ENCODE results near the gene SORCS3. TPM values are rescaled to one million over a fixed set of nuclear protein-coding genes. Genes with fewer than 3 reads are reported as not detected.

Gene SORCS3
- total RNA-seq, 2 experiments from 2014 or later: 1.7 to 2.1 TPM

- Mint-ChIP-seq H3K4me1 (ENCODE audit: low read depth) (no peaks in the 10 kb centered on the region), H3K4me3 (no peak overlapping the region), H3K27me3 (no peaks in the 10 kb centered on the region), H3K9me3 (no peaks in the 10 kb centered on the region), H3K27ac (no peak overlapping the region), H3K36me3 (ENCODE audit: low read depth) (no peaks in the 10 kb centered on the region)
- TF ChIP-seq, protein P1, sequence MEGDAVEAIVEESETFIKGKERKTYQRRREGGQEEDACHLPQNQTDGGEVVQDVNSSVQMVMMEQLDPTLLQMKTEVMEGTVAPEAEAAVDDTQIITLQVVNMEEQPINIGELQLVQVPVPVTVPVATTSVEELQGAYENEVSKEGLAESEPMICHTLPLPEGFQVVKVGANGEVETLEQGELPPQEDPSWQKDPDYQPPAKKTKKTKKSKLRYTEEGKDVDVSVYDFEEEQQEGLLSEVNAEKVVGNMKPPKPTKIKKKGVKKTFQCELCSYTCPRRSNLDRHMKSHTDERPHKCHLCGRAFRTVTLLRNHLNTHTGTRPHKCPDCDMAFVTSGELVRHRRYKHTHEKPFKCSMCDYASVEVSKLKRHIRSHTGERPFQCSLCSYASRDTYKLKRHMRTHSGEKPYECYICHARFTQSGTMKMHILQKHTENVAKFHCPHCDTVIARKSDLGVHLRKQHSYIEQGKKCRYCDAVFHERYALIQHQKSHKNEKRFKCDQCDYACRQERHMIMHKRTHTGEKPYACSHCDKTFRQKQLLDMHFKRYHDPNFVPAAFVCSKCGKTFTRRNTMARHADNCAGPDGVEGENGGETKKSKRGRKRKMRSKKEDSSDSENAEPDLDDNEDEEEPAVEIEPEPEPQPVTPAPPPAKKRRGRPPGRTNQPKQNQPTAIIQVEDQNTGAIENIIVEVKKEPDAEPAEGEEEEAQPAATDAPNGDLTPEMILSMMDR (IDR thresholded peaks at IDR 0.05): no peak
- Histone ChIP-seq H3K9me3 (ENCODE audit: control insufficient read depth in 1 of 2, insufficient read depth in 1 of 2, low read length in 2 of 2) (no peaks in the 10 kb centered on the region), H3K4me3 (ENCODE audit: low read length) (no peak overlapping the region), H3K36me3 (ENCODE audit: insufficient read depth, low read length) (no peaks in the 10 kb centered on the region), H3K27ac (ENCODE audit: low read depth in 1 of 2, low read length in 2 of 2) (no peak overlapping the region), H3K4me1 (ENCODE audit: insufficient read depth, low read length) (no peaks in the 10 kb centered on the region), H3K27me3 (ENCODE audit: control insufficient read depth in 1 of 2, insufficient read depth in 2 of 2, low read length in 2 of 2) (no peaks in the 10 kb centered on the region)
- ChIA-PET CTCF (no interaction called here), POLR2A (no interaction called here)
- ATAC-seq (ENCODE audit: poor library complexity): no peak
- DNase-seq: no peak
- intact Hi-C loops (cut with DNase I, micrococcal nuclease): no loop called here
Observed at GRCh38 chr10:105070952-105071351, 429.9 kb downstream of the SORCS3 start.

- Histone ChIP-seq H3K27ac (ENCODE audit: low read depth in 1 of 2, low read length in 2 of 2) (no peak overlapping the region), H3K4me1 (ENCODE audit: insufficient read depth, low read length) (no peaks in the 10 kb centered on the region), H3K9me3 (ENCODE audit: control insufficient read depth in 1 of 2, insufficient read depth in 1 of 2, low read length in 2 of 2) (no peaks in the 10 kb centered on the region), H3K36me3 (ENCODE audit: insufficient read depth, low read length) (no peaks in the 10 kb centered on the region), H3K4me3 (ENCODE audit: low read length) (no peak overlapping the region), H3K27me3 (ENCODE audit: control insufficient read depth in 1 of 2, insufficient read depth in 2 of 2, low read length in 2 of 2) (no peaks in the 10 kb centered on the region)
- no peaks in the 10 kb centered on the region for H3K36me3 Mint-ChIP-seq (ENCODE audit: low read depth)
- CTCF ChIA-PET: no interaction called here
- no peaks in the 10 kb centered on the region for H3K9me3 Mint-ChIP-seq
- no peaks in the 10 kb centered on the region for H3K4me1 Mint-ChIP-seq (ENCODE audit: low read depth)
- intact Hi-C loops (cut with DNase I, micrococcal nuclease): no loop called here
- ATAC-seq (ENCODE audit: poor library complexity) (no peak), DNase-seq (no peak)
- H3K27ac Mint-ChIP-seq: no peak overlapping the region
- POLR2A ChIA-PET: no interaction called here
- TF ChIP-seq, protein P1 (IDR thresholded peaks at IDR 0.05): no peak
- no peak overlapping the region for H3K4me3 Mint-ChIP-seq
- H3K27me3 Mint-ChIP-seq: no peaks in the 10 kb centered on the region
Observed at GRCh38 chr10:105071980-105072379, 430.9 kb downstream of the SORCS3 start.

- Histone ChIP-seq H3K9me3 (ENCODE audit: control insufficient read depth in 1 of 2, insufficient read depth in 1 of 2, low read length in 2 of 2) (no peaks in the 10 kb centered on the region), H3K4me1 (ENCODE audit: insufficient read depth, low read length) (no peaks in the 10 kb centered on the region), H3K4me3 (ENCODE audit: low read length) (no peak overlapping the region), H3K27ac (ENCODE audit: low read depth in 1 of 2, low read length in 2 of 2) (no peak overlapping the region), H3K27me3 (ENCODE audit: control insufficient read depth in 1 of 2, insufficient read depth in 2 of 2, low read length in 2 of 2) (no peaks in the 10 kb centered on the region), H3K36me3 (ENCODE audit: insufficient read depth, low read length) (no peaks in the 10 kb centered on the region)
- TF ChIP-seq, protein P1 (IDR thresholded peaks at IDR 0.05): no peak
- H3K27ac Mint-ChIP-seq: no peak overlapping the region
- no peaks in the 10 kb centered on the region for H3K4me1 Mint-ChIP-seq (ENCODE audit: low read depth)
- DNase-seq (no peak), ATAC-seq (ENCODE audit: poor library complexity) (no peak)
- intact Hi-C loops (cut with DNase I, micrococcal nuclease): no loop called here
- POLR2A ChIA-PET: no interaction called here
- CTCF ChIA-PET: no interaction called here
- H3K9me3 Mint-ChIP-seq: no peaks in the 10 kb centered on the region
- no peaks in the 10 kb centered on the region for H3K36me3 Mint-ChIP-seq (ENCODE audit: low read depth)
- H3K4me3 Mint-ChIP-seq: no peak overlapping the region
- no peaks in the 10 kb centered on the region for H3K27me3 Mint-ChIP-seq
Observed at GRCh38 chr10:105073999-105074398, 432.9 kb downstream of the SORCS3 start.
